Measurements from ENCODE around the gene THAP4.

THAP4 gene

DNA sequence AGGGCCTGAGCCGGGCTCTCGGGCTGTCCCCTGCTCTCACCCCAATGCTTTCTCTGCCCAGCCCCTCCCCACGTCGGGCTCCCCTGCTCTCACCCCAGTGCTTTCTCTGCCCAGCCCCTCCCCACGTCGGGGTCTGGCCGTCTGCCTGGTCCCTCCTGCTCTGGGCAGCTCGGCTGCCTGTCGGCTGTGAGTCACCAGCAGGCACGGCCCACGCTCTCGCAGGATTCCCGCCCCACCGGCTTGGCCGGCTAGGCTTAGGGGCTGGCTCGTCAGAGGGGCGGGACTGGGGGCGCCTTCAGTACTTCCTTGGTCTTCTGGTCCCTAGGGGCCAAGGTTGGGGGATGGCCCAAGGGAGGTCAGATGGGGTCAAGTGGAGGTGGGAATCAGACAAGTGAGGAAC, 75.1 kb downstream of the THAP4 start:
- no peak for DNase-seq

DNA sequence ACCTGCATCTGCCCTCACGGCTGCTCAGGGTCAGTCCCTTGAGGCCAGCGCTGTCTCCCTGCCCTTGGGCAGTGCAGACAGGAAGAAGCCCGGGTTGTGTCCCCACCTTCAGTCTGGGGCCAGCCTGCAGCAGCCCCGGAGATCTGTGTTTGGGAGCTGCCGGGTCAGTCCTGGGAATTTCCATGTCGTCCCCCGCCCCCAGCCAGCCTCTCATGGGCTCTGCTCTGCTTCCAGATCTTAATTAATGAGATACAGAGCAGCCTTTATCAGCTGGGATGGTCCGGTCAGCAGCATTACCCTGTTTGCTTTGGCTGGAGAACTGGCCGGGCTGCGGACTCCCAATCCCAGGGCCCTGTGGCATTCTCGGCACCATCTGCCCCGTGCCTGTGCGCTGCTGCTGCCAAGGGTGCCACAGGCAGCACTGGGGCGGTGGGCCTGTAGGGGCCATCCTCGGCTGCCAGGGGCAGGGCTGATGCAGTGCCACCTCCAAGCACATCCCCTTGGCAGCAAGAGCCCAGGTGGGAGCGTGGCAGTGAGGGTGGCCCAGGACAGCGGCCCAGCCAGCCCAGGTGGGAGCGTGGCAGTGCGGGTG, 76.0 kb downstream of the THAP4 start:
- DNase-seq = no peak

DNA sequence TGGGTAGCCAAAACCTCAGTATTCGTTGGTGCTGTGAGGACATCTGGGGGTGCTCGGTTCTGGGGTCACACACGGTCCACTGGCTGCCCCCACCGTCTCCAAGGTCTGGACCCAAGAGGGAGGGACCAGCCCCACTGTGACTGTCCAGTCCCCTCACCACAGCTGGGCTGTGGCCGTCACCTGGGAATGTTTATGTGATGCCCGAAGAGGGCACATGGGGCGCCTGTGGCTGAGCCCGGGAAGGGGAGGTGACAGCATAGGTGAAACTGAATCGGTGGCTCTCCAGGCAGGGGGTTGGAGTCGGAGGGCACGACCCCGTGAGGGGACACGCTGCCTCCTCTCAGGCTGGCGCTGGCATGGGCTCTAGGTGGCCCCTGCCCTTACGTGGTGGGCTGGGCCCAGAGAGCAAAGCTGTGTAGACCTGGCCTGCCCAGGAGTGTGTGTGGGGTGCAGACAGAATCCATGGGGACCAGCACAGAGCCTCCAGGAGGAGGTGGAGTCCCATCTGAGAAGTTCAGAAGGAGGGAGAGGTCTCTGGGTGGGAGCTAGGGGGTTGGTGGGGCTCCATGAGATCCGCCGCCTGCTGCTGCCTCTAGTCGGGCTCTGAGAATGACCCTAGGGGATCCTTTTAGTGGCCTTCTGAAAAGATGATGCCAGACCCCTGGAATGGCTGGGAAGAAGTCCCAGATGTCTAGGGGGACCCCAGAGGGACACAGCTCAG, 76.6 kb downstream of the THAP4 start:
- DNase-seq = no peak

DNA sequence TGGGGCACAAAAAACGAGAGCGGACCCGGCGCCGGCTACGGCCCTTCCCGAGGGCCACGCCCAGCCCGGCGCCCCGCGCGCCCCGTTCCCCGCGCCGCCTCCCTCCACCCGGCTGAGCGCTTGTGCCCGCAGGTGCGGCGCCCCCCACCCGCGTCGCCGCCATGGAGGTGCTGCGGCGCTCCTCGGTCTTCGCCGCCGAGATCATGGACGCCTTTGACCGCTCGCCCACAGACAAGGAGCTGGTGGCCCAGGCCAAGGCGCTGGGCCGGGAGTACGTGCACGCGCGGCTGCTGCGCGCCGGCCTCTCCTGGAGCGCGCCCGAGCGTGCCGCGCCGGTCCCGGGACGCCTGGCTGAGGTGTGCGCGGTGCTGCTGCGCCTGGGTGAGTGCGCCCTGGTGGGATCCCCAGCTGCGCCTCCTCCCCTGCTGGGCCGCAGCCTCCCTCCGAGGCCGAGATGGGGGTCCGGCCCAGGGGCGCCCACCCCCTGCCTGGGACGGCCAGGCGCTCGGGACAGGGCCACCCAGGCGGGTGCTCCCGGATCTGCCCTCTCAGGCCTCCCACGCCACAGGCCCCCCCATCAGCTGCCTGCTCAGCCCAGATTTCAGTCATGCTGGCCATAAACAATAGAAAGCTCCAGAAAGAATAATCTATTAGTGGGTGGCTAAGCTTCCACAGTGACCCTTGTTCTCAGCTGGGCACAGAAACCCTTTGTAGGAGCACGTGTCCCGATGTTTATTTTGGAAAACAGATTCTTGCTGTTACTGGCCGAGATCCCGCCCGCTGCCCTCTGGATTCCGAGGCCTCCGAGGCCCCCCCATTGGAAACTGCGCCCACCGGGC, 77.4 kb downstream of the THAP4 start:
- no peak for DNase-seq

DNA sequence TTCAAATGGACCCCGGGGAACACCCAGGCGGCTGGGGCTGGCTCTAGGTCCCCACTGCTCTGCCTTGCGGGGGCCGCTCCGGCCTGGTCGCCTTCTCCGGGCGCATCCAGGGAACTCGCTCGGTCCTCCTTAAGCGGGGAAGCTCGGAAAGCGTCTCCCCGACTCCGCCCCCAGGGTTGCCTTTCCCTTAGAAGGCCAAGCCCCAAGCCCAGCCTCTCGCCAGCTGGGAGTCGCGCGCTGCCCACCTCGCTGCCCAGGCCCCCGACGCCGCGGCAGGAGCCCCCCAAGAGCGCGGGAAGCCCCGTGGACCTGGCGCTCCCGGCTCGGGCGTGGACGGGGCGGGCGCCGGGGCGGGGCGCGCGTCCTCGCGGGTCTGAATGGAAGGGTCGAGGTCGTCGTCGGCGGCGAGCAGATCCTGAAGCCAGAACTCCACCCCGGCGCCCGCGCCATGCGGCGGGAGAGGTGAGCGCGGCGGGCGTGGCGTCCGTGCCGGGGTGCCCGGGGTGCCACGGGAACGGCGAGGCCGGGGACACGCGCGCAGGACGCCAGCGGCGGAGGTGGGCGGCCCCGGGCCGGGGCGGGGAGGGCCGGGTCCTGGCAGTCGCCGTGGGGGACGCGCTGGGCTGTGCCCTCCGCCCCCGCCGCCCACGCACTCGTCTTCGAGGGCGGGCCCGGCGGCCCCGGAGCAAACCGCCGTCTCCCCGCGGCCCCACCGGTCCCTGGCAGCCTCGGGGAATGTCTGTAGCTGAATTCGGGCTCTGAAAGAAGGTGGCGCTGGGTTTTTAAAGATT, 78.2 kb downstream of the THAP4 start, which contains the start of gene BOK:
Gene BOK, plus strand, starts transcription at position 214 of the 791 bp plus-strand sequence. CDS start 739 bp downstream, outside the sequence.
- no peak for DNase-seq

DNA sequence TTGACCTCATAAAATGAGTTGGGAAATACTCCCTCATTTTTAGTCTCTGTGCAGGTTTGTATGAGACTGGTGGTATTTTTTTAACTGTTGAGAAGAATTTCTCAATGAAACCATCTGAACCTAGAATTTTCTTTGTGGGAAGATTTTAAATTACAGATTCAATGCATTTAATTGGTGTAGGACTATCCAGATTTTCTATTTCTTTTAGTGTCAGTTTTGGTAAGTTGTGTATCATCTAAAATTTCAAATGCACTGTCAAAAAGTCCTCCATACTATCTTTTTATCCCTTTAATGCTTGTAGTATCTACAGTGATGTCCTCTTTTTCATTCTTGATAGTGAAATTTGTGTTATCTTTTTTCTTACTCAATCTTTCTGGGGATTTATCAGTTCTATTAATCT, 80.2 kb downstream of the THAP4 start:
- no peak for DNase-seq

DNA sequence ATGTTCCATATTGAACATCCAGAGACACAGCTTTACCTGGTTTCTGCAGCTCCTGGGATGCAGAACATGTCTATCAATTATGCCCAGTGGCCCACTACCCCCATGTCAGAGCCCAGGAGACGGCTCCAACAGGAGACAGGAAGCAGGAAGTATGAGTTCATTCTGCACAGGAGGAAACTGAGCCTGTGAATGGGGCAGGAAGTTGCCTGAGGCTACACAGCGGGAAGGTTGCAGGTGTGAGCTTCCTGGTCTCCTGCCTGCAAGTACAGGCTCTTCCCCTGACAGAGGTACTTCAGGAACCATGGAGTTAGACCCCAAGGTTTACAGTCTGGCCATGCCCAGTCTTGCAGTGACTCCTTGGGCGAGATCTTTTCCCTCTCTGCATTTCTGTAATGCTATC, 81.2 kb downstream of the THAP4 start:
- DNase-seq = no peak

DNA sequence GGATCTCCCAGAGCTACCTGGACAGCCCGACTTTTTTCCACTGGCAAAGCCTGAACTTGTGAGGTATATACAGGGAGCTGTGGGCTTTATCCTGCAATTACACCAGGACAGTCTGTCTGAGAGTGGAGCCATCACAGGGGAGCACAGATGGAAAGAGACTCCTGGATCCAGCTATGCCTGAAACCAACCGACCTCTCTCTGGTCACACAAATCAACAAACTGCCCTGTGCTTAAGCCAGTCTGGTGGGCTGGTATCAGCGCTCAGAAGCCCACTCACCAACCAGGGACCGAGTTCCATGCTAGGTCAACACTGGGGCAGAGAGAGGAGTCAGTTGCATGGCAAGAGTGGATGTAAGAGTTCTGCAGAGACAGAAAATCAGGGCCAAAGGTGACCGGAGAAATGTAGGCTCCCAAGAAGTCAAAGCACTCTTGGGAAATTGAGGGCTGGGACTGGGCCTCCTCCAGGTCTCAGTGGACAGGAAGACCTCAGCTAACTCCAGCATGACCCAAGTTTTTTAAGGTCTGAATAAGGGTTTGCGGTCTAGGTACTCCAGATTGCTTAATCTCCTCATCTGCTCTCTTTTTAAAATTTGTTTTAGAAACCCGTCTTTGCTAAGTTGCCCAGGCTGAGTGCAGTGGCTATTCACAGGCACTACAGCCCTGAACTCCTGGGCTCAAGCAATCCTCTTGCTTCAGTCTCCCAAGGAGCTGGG, 82.2 kb downstream of the THAP4 start:
- no peak for DNase-seq

DNA sequence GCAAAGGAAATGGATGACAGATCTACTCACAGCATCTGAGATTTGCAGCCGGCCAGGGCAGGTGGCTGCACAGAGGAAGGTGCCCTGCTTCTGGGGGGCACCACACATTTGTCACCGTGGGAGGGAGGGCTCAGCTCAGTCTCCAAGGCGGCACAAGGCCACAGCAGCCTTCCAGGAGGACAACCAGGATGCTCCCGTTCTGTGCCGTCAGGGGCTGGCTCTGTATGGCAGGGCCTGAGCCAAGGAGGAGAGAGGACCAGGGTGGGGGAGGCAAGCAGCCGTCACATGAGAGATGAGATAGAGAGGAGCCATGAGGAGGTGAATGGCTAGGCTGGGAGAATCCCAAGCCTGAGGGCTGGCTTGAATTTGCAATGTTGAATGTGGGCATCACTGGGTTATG, 83.0 kb downstream of the THAP4 start:
- DNase-seq = no peak

DNA sequence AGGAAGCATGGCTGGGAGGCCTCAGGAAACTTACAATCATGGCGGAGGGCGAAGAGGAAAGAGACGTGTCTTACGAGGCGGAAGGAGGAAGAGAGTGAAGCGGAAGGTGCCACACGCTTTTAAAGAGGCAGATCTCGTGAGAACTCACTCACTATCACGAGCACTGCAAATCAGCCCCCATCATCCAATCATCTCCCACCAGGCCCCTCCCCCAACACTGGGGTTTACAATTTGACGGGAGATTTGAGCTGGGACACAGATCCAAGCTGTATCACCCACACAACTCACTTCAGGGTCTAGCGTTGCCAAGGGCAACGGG, 83.5 kb downstream of the THAP4 start:
- DNase-seq = no peak

DNA sequence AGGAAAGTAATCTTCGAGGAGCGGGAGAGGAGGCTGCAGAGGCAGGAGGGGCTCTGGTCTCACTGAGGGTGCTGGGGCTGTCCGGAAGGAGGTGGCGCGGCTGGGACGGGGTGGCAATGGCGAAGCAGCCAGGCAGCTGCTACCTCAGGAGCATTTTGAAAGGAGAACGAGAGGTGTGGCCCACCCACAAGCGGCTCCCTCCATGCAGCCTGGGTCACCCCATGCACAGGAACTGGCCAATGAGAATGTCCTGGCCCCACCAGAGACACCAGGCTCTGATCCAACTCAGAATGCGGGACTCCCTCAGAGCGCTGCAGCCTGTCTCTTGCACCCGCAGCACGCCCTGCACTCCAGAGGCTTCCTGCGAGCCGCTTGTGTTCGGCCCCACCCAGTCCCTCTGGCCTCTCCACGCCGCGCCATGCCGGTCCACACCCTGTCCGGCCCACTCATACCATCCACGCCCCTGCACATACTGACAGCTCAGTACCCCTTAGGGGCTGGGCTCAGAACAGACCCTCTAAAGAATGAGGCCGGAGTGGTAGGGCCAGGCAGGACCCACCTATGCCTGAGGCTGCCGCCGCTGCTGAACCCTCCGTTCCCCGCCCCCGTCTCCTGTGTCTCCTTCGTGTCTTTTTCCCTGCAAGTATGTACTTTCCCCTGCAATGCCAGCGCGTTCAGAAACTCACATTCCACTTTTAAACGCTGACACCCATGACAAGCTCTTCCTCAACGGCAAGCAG, 84.8 kb downstream of the THAP4 start:
- no peak for DNase-seq

DNA sequence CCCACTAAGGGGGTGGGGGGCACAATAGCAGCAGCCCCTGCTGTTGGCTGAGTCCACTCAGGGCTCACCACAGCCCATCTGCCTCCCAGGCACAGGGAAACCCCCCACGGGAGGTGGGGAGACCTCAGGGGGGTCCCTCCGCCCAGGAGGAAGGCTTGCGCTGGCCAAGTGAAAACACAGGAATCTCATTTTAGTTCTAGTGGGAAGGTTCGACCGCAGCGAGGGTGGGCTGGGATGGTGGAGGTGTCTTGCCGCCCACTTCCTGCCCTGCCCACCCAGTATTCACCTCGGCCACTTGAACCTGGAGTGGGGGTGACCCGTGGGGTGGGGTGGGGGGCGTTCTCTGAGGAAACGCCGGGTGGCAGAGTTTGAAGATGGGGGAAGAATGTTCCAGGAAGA, 85.4 kb downstream of the THAP4 start:
- no peak for DNase-seq

DNA sequence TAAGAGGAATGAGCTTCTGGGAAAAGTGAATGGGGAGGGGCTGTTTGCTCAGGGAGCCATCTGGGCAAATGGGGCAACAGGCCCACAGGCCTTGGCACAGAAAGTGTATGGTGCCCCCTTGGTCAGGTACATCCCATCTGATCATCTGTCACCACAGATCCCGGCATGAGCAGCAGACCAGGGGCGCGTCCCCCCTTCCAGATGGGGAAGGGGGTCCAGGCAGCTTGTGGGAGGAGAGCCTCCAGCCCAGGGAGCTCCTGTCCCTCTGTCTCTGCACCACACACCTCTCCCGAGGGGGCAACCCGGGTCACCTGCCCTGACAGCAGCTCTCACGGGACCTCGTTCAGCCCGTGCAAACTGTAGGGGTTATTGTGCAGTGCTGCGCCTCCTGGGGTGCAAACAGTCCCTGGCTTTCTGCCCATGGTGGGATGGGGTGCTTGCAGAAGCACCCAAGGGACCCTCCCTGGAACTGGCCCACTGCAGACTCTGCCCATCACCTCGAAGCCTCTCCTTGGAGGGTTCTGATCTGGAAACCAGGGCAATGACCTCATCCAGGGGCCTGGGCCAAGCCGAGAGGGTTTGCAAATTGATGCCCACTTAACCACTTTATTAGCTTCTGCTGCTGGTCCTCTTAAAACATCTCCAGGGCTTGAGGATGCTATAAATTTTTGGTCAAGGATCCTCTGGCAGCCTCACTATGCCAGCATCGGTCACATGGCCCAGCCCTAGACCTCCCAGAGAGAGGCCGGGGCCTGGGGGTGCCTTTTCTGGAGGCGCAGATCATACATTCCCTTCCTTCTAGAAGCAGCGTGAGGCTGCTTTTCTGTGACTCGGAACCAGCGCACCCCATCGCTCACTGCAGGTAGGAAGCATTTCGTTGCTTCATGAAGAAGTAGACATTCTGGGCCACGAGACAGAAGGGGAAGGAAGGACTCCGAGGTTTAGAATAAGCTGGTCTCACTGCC, 86.1 kb downstream of the THAP4 start:
- no peak for DNase-seq

DNA sequence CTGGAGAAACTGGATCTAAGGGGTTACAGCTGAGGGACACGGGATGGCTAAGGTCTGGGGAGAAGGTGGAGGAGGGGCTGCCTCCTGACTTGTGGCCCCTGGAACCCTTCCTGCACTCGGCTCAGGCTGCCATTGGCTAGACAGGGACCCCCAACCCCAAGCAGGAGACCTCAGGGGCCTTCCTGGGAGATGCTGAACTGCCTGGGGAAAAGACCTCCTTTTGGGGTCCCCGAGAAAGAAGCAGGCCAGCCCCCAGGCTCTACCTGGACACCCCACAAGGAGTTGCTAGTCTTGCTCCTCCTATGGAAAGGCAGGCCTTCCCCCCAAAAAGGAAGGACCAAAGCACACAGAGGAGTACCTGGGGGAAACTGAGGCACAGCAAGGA, 88.5 kb downstream of the THAP4 start:
- no peak for DNase-seq

DNA sequence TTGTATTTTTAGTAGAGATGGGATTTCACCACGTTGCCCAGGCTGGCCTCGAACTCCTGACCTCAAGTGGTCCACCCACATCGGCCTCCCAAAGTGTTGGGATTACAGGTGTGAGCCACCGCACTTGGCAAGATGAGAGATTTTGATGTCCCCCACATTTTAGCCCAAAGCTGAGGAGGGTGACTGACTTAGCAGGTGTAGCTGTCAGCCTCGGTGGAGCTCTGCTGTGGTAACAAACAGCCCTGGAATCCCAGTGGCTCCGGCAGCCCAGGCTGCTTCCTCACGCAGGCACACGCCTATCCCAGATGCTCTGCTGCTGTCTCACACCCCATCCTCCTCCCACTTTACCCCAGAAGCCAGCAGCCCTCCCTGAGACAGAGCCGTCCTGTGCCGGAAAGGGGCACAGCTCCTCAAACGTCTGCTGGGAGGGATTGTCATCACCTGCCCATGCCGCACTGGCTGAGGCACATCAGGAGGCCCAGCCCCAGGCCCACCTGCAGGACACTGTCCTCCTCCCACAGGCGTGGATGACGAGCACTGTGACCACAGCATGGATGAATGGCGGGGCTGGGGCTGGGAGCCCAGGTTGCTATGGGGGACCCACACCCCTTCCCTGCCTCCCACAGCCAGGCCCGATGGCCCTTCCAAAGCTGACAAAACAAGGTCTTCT, 89.0 kb downstream of the THAP4 start:
- DNase-seq = no peak

DNA sequence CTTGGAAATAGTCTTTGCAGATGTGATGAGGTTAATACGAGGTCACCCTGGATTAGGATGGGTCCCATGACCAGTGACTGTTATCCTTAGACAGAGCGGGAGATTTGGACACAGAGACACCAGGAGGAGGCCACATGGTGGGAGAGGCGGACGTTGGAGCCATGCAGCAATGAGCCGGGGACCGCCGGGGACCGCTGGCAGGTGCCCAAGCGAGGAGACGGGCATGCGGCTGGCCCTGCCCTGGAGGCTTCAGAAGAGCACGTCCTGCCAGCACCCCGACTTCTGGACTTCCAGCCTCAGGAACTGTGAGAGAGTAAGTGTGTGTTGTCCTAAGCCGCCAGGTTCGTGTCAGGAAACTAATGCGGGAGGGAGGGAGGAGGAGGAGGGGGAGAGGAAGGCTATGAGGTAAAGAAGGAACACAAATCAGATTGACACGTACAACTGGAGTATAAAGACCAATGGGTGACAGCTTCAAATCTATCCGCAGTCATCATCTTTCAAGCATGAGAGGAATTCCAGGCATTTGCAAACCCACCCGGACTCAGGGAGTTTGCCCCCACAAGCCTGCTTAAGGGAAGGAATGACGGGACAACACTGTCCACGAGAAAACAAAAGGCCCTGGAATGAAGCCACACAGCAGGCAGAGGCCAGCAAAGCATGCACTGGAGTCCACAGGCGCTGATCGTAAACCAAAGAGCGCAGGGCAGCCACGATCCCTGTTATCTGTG, 90.0 kb downstream of the THAP4 start:
- DNase-seq = no peak

DNA sequence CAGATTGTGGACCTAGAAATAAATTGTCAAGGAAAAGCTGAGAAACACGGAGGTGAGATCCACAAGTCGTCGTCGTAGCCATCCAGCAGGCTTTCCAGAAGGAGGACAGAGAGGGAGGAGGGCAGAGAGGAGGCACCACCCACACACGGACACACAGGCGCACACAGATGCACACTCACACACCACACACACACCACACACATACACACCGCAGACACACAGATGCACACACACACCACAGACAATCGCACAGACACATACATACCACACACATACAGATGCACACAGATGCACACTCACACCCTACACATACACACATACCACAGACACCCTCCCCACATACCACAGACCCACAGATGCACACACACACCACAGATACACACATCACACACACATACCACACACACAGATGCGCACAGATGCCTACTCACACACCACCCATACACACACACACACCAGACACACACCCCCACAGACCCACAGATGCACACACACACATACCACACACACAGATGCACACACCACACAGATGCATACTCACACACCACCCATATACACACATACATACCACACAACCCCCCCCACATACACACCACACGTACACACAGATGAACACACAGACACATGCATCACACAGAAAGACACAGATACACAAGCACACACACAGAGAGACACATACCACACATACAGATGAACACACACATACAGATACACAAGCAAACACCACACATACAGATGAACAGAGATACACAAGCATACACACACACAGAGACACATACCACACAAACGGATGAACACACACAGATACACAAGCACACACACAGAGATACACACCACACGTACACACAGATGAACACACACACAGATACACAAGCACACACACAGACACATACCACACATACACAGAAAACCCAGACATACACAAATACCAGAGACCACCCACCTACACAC, 91.2 kb downstream of the THAP4 start:
- DNase-seq = no peak

DNA sequence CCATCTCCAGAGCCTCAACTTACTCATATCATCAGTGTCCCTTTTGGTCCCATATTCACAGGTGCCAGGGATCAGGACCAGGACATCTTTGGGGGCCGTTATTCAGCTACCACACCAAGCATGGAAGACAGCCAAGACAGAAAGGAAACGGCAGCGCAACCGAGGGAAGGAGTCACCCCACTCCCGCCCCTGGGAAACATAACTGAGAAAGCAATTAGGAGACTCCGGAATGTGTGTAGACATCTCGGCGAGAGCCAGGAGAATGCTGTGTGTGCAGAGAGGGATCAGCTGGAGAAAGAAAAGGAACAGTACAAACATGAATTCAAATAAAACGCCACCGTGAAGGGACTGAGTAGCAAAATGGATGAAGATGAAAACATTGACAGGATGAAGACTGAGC, 91.9 kb downstream of the THAP4 start:
- no peak for DNase-seq
